ENCODE results near the gene SUSD5.
"Not testable (repeated sequence)": the region's sequence is repeated elsewhere in the genome, so short reads cannot be mapped to it uniquely, and the experiment has no call there.

SUSD5 gene

GRCh38 chr3:33173672-33174071 lies 44.9 kb downstream of the SUSD5 start:
- Mint-ChIP-seq H3K4me1 (peaks cover 7% of the 10 kb centered on the region), H3K9me3 (no peaks in the 10 kb centered on the region), H3K27me3 (no peaks in the 10 kb centered on the region), H3K4me3 (no peak overlapping the region), H3K27ac (no peak overlapping the region)
- no peak for DNase-seq
- no peak for ATAC-seq

GRCh38 chr3:33173103-33173502 lies 45.5 kb downstream of the SUSD5 start:
- Mint-ChIP-seq H3K4me1 (peaks cover 7% of the 10 kb centered on the region), H3K4me3 (no peak overlapping the region), H3K9me3 (no peaks in the 10 kb centered on the region), H3K27me3 (no peaks in the 10 kb centered on the region), H3K27ac (no peak overlapping the region)
- ATAC-seq (no peak), DNase-seq (no peak)

GRCh38 chr3:33171580-33171979 lies 47.0 kb downstream of the SUSD5 start:
- peak overlapping the region in 1 of 2 donors; percentile 9 for H3K27ac Mint-ChIP-seq
- H3K4me3 Mint-ChIP-seq, result no peak overlapping the region
- H3K9me3 Mint-ChIP-seq, result no peaks in the 10 kb centered on the region
- H3K4me1 Mint-ChIP-seq, result peaks cover 7% of the 10 kb centered on the region
- peak; percentile 39 for ATAC-seq
- DNase-seq, result no peak
- H3K27me3 Mint-ChIP-seq, result no peaks in the 10 kb centered on the region

- H3K4me3 Mint-ChIP-seq, result no peak overlapping the region
- H3K27me3 Mint-ChIP-seq, result no peaks in the 10 kb centered on the region
- no peaks in the 10 kb centered on the region for H3K9me3 Mint-ChIP-seq
- DNase-seq (no peak), ATAC-seq (no peak)
- peak overlapping the region in 1 of 2 donors; percentile 66 for H3K27ac Mint-ChIP-seq
- H3K4me1 Mint-ChIP-seq, result peaks cover 7% of the 10 kb centered on the region
These were observed 48.1 kb downstream of the SUSD5 start for GRCh38 chr3:33170531-33170930.

GRCh38 chr3:33167716-33168336 lies 50.8 kb downstream of the SUSD5 start:
- Mint-ChIP-seq H3K27me3 (no peaks in the 10 kb centered on the region), H3K9me3 (no peaks in the 10 kb centered on the region), H3K4me1 (peaks cover 7% of the 10 kb centered on the region), H3K4me3 (no peak overlapping the region), H3K27ac (no peak overlapping the region)
- ATAC-seq, result no peak
- DNase-seq, result no peak

GRCh38 chr3:33167284-33167683 lies 51.3 kb downstream of the SUSD5 start:
- ATAC-seq (no peak), DNase-seq (no peak)
- no peak overlapping the region for H3K27ac Mint-ChIP-seq
- H3K4me1 Mint-ChIP-seq, result peaks cover 7% of the 10 kb centered on the region
- no peaks in the 10 kb centered on the region for H3K27me3 Mint-ChIP-seq
- H3K9me3 Mint-ChIP-seq, result no peaks in the 10 kb centered on the region
- H3K4me3 Mint-ChIP-seq, result no peak overlapping the region

GRCh38 chr3:33166095-33166494 lies 52.5 kb downstream of the SUSD5 start:
- Mint-ChIP-seq H3K4me3 (no peak overlapping the region), H3K4me1 (no peaks in the 10 kb centered on the region), H3K27ac (no peak overlapping the region), H3K27me3 (no peaks in the 10 kb centered on the region), H3K9me3 (no peaks in the 10 kb centered on the region)
- no peak for ATAC-seq
- DNase-seq, result no peak

GRCh38 chr3:33165372-33165771 lies 53.2 kb downstream of the SUSD5 start:
- DNase-seq (no peak), ATAC-seq (no peak)
- no peaks in the 10 kb centered on the region for H3K9me3 Mint-ChIP-seq
- no peak overlapping the region for H3K4me3 Mint-ChIP-seq
- no peaks in the 10 kb centered on the region for H3K4me1 Mint-ChIP-seq
- no peak overlapping the region for H3K27ac Mint-ChIP-seq
- peaks cover 7% of the 10 kb centered on the region for H3K27me3 Mint-ChIP-seq

- peaks cover 19% of the 10 kb centered on the region for H3K27me3 Mint-ChIP-seq
- not testable (repeated sequence) for H3K9me3 Mint-ChIP-seq, ATAC-seq, H3K27ac Mint-ChIP-seq, H3K4me3 Mint-ChIP-seq, H3K4me1 Mint-ChIP-seq, DNase-seq
These were observed 56.0 kb downstream of the SUSD5 start for GRCh38 chr3:33162621-33163020.

GRCh38 chr3:33159981-33160380 lies 58.6 kb downstream of the SUSD5 start:
- Mint-ChIP-seq H3K27ac (no peak overlapping the region), H3K27me3 (peaks cover 24% of the 10 kb centered on the region), H3K4me1 (no peaks in the 10 kb centered on the region), H3K9me3 (no peaks in the 10 kb centered on the region), H3K4me3 (no peak overlapping the region)
- ATAC-seq (no peak), DNase-seq (no peak)

GRCh38 chr3:33159234-33159633 lies 59.4 kb downstream of the SUSD5 start:
- Mint-ChIP-seq H3K4me1 (no peaks in the 10 kb centered on the region), H3K9me3 (no peaks in the 10 kb centered on the region), H3K27ac (no peak overlapping the region), H3K4me3 (no peak overlapping the region), H3K27me3 (peaks cover 24% of the 10 kb centered on the region)
- no peak for DNase-seq
- no peak for ATAC-seq

- ATAC-seq (no peak), DNase-seq (no peak)
- H3K4me1 Mint-ChIP-seq, result no peaks in the 10 kb centered on the region
- H3K4me3 Mint-ChIP-seq, result no peak overlapping the region
- H3K9me3 Mint-ChIP-seq, result no peaks in the 10 kb centered on the region
- H3K27me3 Mint-ChIP-seq, result peaks cover 37% of the 10 kb centered on the region
- no peak overlapping the region for H3K27ac Mint-ChIP-seq
These were observed 63.3 kb downstream of the SUSD5 start for GRCh38 chr3:33155301-33155700.

GRCh38 chr3:33153782-33154181 lies 64.8 kb downstream of the SUSD5 start:
- no peak for ATAC-seq
- H3K27me3 Mint-ChIP-seq, result peaks cover 35% of the 10 kb centered on the region
- no peak for DNase-seq
- no peaks in the 10 kb centered on the region for H3K9me3 Mint-ChIP-seq
- no peak overlapping the region for H3K27ac Mint-ChIP-seq
- H3K4me1 Mint-ChIP-seq, result no peaks in the 10 kb centered on the region
- H3K4me3 Mint-ChIP-seq, result no peak overlapping the region

GRCh38 chr3:33152363-33153360 lies 65.9 kb downstream of the SUSD5 start:
- no peak overlapping the region for H3K27ac Mint-ChIP-seq
- H3K27me3 Mint-ChIP-seq, result peaks cover 25% of the 10 kb centered on the region
- no peak for ATAC-seq
- H3K9me3 Mint-ChIP-seq, result peaks cover 6 to 8% of the 10 kb centered on the region in 2 donors
- DNase-seq, result no peak
- H3K4me1 Mint-ChIP-seq, result no peaks in the 10 kb centered on the region
- no peak overlapping the region for H3K4me3 Mint-ChIP-seq

- Mint-ChIP-seq H3K9me3 (peaks cover 6 to 8% of the 10 kb centered on the region in 2 donors), H3K27me3 (peaks cover 20% of the 10 kb centered on the region), H3K4me1 (no peaks in the 10 kb centered on the region), H3K27ac (no peak overlapping the region), H3K4me3 (no peak overlapping the region)
- DNase-seq, result no peak
- ATAC-seq, result no peak
These were observed 69.3 kb downstream of the SUSD5 start for GRCh38 chr3:33149342-33149741.

GRCh38 chr3:33146791-33147445 lies 71.7 kb downstream of the SUSD5 start:
- DNase-seq, result no peak
- peaks cover 8% of the 10 kb centered on the region for H3K27me3 Mint-ChIP-seq
- H3K4me1 Mint-ChIP-seq, result no peaks in the 10 kb centered on the region
- peaks cover 6 to 8% of the 10 kb centered on the region in 2 donors for H3K9me3 Mint-ChIP-seq
- H3K27ac Mint-ChIP-seq, result no peak overlapping the region
- no peak for ATAC-seq
- H3K4me3 Mint-ChIP-seq, result no peak overlapping the region

Data from stimulated activated naive CD8-positive, alpha-beta T cell treated with anti-CD3 and anti-CD28 coated beads, Interleukin-15, amount 100 ng/mL, for 72 hours (primary cell).